Urinary bladder (tissue), 4 donors: ENCODE data around the gene RALB. TPM values are rescaled to one million over a fixed set of nuclear protein-coding genes. Genes with fewer than 3 reads are reported as not detected.
"Not testable (repeated sequence)": the region's sequence is repeated elsewhere in the genome, so short reads cannot be mapped to it uniquely, and the experiment has no call there.

Experiments
- DNase-seq: peaks from one replicate; pipeline ENCODE4 v3.0.0-alpha.2; 2015; ENCODE audit errors: extremely low spot score
- H3K27ac ChIP-seq: one replicate; pipeline ENCODE4 v1.5.1; 2013; ENCODE audit warnings: low read depth, mild to moderate bottlenecking, moderate library complexity
- H3K36me3 ChIP-seq: one replicate; pipeline ENCODE4 v1.6.1; 2013; ENCODE audit warnings: mild to moderate bottlenecking, moderate library complexity; ENCODE audit not compliant: insufficient read depth
- H3K4me1 ChIP-seq: one replicate; pipeline ENCODE4 v1.6.1; 2013; ENCODE audit warnings: mild to moderate bottlenecking, moderate library complexity; ENCODE audit not compliant: insufficient read depth
- H3K4me3 ChIP-seq: one replicate; pipeline ENCODE4 v1.5.1; 2013; ENCODE audit warnings: low read depth, low read length
- WGBS: extraction: QIAGEN DNeasy Blood & Tissue Kit; methylation state at CpG from one replicate; pipeline ENCODE4 v1.1.7; 2013; 5-methylcytosine and 5-hydroxymethylcytosine counted together
- polyA plus RNA-seq: library from polyadenylated mRNA; stranded (reverse); fragments of 200-250 nt; gene quantifications from one replicate; pipeline ENCODE4 v1.2.3, GENCODE V29; 2013
- total RNA-seq: library from RNA; depleted of rRNA; stranded (reverse); fragments of >200 nt; gene quantifications from one replicate; pipeline ENCODE4 v1.2.3, GENCODE V29; 2014
- donor health status: healthy with polysubstance abuse.
- donor health status: healthy.

RALB gene
- total and polyA plus RNA-seq, 2 donors: 60.9 to 72.2 TPM

- Histone ChIP-seq H3K4me3 (no peak overlapping the region), H3K36me3 (no peaks in the 10 kb centered on the region), H3K27ac (no peak overlapping the region), H3K4me1 (no peaks in the 10 kb centered on the region)
- no peak for DNase-seq
- WGBS: 88% methylated on average over 17 of the region's 17 CpGs
Measured at GRCh38 chr2:120230515-120231471, 21.9 kb upstream of the RALB start.

DNA sequence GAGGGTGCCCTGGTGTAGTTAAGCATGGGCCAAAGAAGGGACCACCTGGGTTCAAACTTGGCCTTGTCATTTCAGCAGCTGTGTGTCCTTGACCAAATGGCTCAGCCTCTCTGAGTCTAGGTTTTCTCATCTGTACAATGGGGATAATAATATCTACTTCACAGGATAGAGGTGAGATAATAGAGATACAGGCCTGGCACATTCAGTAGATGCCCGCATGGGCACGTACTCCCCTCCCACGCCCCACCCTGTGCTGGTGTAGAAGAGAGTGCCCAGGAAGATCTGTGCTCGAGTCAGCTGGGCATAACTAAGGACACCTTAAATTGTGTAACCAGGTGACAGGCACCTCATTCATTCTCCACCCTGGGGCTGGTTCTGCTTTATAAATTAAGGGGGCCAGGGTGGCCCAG is 21.1 kb upstream of the RALB start:
- 94% methylated on average over 4 of the region's 4 CpGs for WGBS
- DNase-seq: no peak
- no peaks in the 10 kb centered on the region for H3K4me1 ChIP-seq
- H3K27ac ChIP-seq: no peak overlapping the region
- H3K4me3 ChIP-seq: peak overlapping the region; percentile 54
- H3K36me3 ChIP-seq: no peaks in the 10 kb centered on the region

DNA sequence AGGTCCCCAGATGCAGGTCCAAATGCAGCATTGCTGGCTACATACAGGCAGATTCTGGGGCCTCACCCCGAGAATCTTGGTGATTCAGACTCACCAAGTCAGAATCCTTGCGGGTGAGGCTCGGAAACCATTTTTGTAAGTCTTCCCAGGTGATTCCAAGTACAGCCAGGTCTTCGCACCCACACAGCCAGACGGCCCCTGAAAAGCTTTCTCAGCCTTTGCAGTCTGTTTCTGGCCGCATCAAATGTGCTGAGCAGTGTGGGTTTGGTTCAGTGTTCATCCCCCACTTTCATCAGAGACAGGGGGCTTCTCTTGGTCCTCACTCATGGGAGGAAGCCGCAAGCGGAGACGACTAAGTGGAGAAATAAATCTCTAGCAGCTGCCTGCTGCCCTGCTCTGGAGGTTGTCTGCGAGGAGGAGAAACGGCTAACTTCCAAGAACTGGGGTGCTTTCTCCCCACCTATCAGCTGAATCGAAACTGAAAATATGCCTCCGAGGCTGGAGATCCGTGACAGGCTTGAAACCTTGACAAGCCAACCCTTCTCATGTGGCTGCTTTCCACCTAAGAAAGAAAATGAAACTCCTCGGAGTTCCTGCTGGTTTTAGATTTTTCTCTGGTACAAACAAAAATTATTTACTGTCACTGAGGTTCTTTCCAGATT is 20.5 kb upstream of the RALB start:
- Histone ChIP-seq H3K27ac (peak overlapping the region; percentile 58), H3K4me3 (peak overlapping the region; percentile 54), H3K36me3 (no peaks in the 10 kb centered on the region), H3K4me1 (no peaks in the 10 kb centered on the region)
- WGBS: 39% methylated on average over 15 of the region's 15 CpGs
- DNase-seq: no peak

DNA sequence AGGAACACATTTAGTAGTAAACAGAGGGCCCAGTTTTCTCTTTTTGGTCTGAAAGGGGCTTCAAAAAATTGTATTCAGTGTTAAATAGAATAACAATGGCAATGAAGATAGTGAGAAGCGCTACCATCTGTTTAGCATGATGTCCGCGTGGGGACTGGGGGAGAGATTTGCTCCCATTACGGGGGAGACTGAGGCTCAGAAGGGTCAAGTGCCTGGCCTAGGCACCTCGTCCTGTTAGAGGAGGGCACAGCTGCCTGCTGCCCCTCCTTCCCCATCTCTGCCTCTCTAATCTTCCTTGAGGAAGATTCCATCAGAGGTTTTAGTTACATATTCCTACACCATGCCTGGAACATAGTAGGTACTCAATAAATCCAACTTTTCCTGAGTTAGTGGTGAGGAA is 19.4 kb upstream of the RALB start:
- H3K27ac ChIP-seq: no peak overlapping the region
- H3K4me1 ChIP-seq: no peaks in the 10 kb centered on the region
- no peak overlapping the region for H3K4me3 ChIP-seq
- 91% methylated on average over 5 of the region's 5 CpGs for WGBS
- no peak for DNase-seq
- H3K36me3 ChIP-seq: no peaks in the 10 kb centered on the region

- H3K4me3 ChIP-seq, H3K36me3 ChIP-seq, DNase-seq, H3K27ac ChIP-seq, H3K4me1 ChIP-seq: not testable (repeated sequence)
- 93% methylated on average over 2 of the region's 2 CpGs for WGBS
Measured at GRCh38 chr2:120235158-120235557, 17.5 kb upstream of the RALB start.

DNA sequence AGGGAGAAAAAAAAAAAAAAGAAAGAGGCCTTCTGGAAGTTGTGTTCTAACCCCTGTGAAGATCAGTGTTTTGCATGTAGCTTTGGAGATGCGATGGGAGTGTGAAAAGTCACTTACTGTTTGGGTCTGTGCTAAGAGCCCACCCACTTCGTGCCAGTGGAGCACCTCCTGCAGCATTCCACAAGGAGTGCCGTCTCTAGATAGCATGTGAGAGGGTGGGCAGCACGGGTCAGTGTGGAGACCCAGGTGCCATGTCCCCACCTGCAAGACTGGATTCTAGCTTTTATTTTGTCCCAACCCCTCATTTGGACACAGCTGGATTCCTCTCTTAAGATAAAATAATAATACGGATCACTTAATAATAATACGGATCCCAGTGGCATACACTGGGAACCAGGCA is 17.0 kb upstream of the RALB start:
- H3K27ac ChIP-seq: no peak overlapping the region
- no peaks in the 10 kb centered on the region for H3K36me3 ChIP-seq
- H3K4me1 ChIP-seq: no peaks in the 10 kb centered on the region
- no peak overlapping the region for H3K4me3 ChIP-seq
- WGBS: 91% methylated on average over 6 of the region's 6 CpGs
- no peak for DNase-seq

GRCh38 chr2:120236316-120236715 is 16.3 kb upstream of the RALB start:
- 87% methylated on average over 10 of the region's 10 CpGs for WGBS
- no peak overlapping the region for H3K27ac ChIP-seq
- no peaks in the 10 kb centered on the region for H3K36me3 ChIP-seq
- no peak for DNase-seq
- H3K4me3 ChIP-seq: no peak overlapping the region
- no peaks in the 10 kb centered on the region for H3K4me1 ChIP-seq

- WGBS: 90% methylated on average over 5 of the region's 5 CpGs
- DNase-seq: no peak
- Histone ChIP-seq H3K36me3 (no peaks in the 10 kb centered on the region), H3K4me3 (no peak overlapping the region), H3K4me1 (no peaks in the 10 kb centered on the region), H3K27ac (no peak overlapping the region)
Measured at GRCh38 chr2:120236791-120237190, 15.9 kb upstream of the RALB start.

GRCh38 chr2:120237491-120237902 is 15.2 kb upstream of the RALB start:
- DNase-seq: no peak
- no peaks in the 10 kb centered on the region for H3K36me3 ChIP-seq
- WGBS: 83% methylated on average over 10 of the region's 10 CpGs
- H3K4me1 ChIP-seq: no peaks in the 10 kb centered on the region
- no peak overlapping the region for H3K4me3 ChIP-seq
- H3K27ac ChIP-seq: no peak overlapping the region

DNA sequence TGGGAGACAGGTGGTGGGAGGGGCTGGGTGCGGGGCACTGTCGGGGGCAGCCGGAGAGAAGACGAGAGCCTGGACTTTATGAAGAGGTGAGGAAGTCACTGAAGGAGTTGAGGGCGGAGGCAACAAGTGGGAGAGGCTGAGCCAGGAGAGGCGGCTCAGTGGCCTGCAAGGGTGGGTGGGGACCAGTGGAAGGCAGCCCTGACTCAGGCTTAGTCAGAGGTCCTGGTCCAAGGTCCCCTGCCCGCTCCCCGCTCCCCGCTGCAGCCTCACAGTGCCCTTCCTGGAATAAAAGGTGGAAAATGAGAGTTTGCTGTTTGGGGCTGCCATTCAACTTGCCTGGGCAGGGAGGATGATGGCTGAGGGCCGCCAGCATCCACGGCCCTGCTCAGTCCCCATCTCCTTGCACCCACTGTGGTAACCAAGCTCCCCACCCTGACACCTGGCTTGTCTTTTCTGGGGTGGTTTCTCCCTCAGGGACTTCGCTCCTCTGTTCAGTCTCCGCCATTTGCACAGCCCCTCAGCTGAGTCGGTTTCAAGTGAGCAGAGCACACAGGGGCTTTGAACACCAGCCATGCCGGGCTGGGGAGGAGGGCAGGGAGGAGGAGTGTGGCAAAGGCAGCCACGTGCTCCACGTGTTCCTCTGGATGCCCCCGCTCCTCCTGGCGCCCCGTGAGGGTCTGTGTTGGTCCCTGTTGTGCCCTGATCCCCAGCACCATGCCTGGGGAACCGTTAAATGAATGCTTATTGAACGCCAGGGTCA is 13.7 kb upstream of the RALB start:
- Histone ChIP-seq H3K36me3 (no peaks in the 10 kb centered on the region), H3K4me1 (no peaks in the 10 kb centered on the region), H3K27ac (no peak overlapping the region), H3K4me3 (no peak overlapping the region)
- 79% methylated on average over 22 of the region's 22 CpGs for WGBS
- DNase-seq: no peak

DNA sequence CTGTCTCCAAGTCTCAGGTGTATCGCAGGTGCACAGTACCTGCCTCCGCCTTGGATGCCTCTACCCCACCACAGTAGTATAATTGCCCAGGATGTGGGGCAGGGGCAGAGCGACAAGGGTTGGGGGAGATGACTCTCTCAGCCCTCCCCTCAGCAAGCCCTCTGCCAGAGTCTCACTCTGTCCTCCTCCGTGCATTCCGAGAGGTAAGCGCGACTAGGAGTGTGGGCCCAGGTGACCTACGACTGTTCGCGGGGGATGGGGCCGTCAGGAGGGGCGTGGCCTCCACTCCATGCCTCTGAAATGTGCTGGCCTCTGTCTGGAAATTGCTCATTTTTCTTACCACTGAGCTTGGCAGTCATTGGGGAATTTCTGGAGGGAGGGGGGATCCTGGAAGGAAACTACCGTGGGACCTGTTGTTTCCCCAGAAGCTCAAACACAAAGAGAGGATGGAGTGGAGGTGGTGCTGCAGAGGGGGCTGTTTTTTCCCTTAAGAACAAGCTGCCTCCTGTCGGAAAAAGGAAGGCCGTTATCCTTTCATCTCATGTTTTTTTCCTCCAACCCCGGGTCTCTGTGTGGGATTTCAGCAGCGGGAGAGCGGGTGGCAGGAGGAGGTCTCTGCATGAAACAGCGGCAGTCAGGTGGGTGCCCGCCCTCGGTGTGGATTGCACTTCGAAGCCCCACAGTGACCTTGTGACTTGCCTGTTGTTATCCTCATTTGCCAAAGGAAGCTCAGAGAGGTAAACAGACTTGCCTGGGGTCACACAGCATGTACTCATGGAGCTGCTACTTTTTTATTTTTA is 13.0 kb upstream of the RALB start:
- DNase-seq: no peak
- Histone ChIP-seq H3K4me1 (no peaks in the 10 kb centered on the region), H3K36me3 (no peaks in the 10 kb centered on the region), H3K27ac (no peak overlapping the region), H3K4me3 (no peak overlapping the region)
- 44% methylated on average over 22 of the region's 22 CpGs for WGBS

DNA sequence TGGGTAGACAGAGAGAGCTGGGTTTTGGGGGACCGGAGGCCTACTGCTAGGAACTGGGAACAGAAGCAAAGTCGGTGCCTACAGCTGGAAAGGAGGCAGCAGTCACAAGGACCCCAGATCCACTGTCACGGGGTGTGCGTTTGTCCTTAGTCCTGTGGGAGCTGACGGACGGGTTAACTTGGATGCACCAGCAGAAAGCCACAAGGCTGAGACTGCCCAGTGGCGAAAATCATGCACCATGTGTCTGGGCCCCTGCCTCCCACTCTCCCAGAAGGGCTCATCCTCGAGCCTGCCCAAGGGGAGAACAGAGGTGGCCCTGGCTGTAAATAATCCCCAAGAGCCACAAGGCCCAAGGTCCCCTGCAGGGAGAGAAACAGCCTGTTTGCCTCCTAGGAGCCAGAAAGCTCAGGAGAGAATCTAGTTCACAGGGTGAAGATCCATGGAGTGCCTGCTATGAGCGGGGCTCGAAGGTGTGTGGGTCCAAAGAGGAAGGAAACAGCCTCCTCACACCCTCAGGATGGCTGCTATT is 11.7 kb upstream of the RALB start:
- 93% methylated on average over 10 of the region's 10 CpGs for WGBS
- no peak overlapping the region for H3K4me3 ChIP-seq
- H3K27ac ChIP-seq: no peak overlapping the region
- H3K36me3 ChIP-seq: no peaks in the 10 kb centered on the region
- H3K4me1 ChIP-seq: no peaks in the 10 kb centered on the region
- no peak for DNase-seq

DNA sequence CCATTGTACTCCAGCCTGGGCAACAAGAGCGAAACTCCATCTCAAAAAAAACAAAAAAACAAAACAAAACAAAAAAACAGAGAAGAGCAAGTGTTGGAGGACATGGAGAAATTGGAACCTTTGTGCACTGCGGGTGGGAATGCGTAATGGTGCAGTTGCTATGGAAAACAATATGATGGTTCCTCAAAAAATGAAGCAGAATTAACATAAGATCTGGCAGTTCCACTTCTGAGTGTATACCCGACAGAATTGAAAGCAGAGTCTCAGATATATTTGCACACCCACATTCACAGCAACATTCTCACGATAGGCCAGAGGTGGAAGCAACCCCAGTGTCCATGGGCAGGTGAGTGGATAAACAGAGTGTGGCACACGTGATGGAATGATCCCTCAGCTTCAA is 11.0 kb upstream of the RALB start:
- Histone ChIP-seq H3K27ac (no peak overlapping the region), H3K36me3 (no peaks in the 10 kb centered on the region), H3K4me3 (no peak overlapping the region), H3K4me1 (no peaks in the 10 kb centered on the region)
- WGBS: 88% methylated on average over 6 of the region's 6 CpGs
- DNase-seq: no peak
